Endothelial cell of umbilical vein (primary cell): ENCODE data around the gene TMEM138. TPM values are rescaled to one million over a fixed set of nuclear protein-coding genes. Genes with fewer than 3 reads are reported as not detected.

Source experiments
- BruUV-seq: library from RNA; stranded (reverse); fragments of 400-500 nt; replicated peaks from 2 replicates; lab custom pipeline; 2021; lab: Mats Ljungman, UMichigan
- CTCF ChIA-PET: fragments of 300-600, 350-600 bp; sonication (Branson Sonifier 250); formaldehyde crosslinking; loops from one replicate; lab custom pipeline; 2021; ENCODE audit warnings: antibody characterized with exemption, inconsistent platforms; lab: Charles Lee
- POLR2A ChIA-PET: fragments of 300-600, 350-600 bp; sonication (Branson Sonifier 250); formaldehyde crosslinking; loops from one replicate; lab custom pipeline; 2021; ENCODE audit warnings: antibody characterized with exemption, inconsistent platforms; lab: Charles Lee
- DNase-seq: peaks from one replicate; pipeline ENCODE4 v3.0.0-alpha.2; 2011; ENCODE audit warnings: low read depth, low spot score
- FAIRE-seq: peaks from 2 replicates; lab custom pipeline; 2011; peaks lifted over from hg19 to GRCh38; lab: Jason Lieb, UNC
- H2AFZ ChIP-seq: 2 replicates; pipeline ENCODE4 v1.6.0; 2012; ENCODE audit warnings: low read depth, low read length, control low read depth, inconsistent platforms
- H3K27ac ChIP-seq: 2 replicates; pipeline ENCODE4 v1.5.1; 2011; ENCODE audit warnings: low read depth, mild to moderate bottlenecking, control low read depth, low read length, moderate library complexity; ENCODE audit not compliant: insufficient read depth
- H3K27me3 ChIP-seq, 2 experiments: 2 replicates each; pipeline versions ENCODE4 v1.6.0 to v1.6.1; 2011; ENCODE audit warnings: low read length in 2 of 2, mixed read lengths in 1 of 2; ENCODE audit not compliant: control insufficient read depth in 2 of 2, insufficient read depth in 2 of 2
- H3K36me3 ChIP-seq, 2 experiments: 2 replicates in 1 of 2; 3 replicates in 1 of 2; pipeline ENCODE4 v1.5.1; 2011; ENCODE audit warnings: low read length in 2 of 2, mild to moderate bottlenecking in 1 of 2, moderate library complexity in 1 of 2; ENCODE audit not compliant: control insufficient read depth in 2 of 2, insufficient read depth in 2 of 2; ENCODE audit errors: extremely low read depth in 1 of 2
- H3K4me1 ChIP-seq: 3 replicates; pipeline ENCODE4 v1.5.1; 2011; ENCODE audit warnings: mild to moderate bottlenecking, low read length; ENCODE audit not compliant: control insufficient read depth, insufficient read depth; ENCODE audit errors: extremely low read depth
- H3K4me2 ChIP-seq: 2 replicates; pipeline ENCODE4 v1.6.1; 2011; ENCODE audit warnings: low read length, control low read depth, mixed read lengths; ENCODE audit not compliant: insufficient read depth
- H3K4me3 ChIP-seq, 3 experiments: fragments of 200-600 bp in 1 of 3; sonication (generic), shearing (Covaris generic) in 1 of 3; replicated peaks in 1 of 3; 2 replicates each; pipeline ENCODE4 v1.5.1; 2011 to 2016; ENCODE audit warnings: control low read depth in 3 of 3, low read length in 3 of 3, mild to moderate bottlenecking in 2 of 3, inconsistent platforms in 1 of 3, low read depth in 1 of 3, moderate library complexity in 1 of 3; ENCODE audit not compliant: insufficient read depth in 1 of 3
- H3K79me2 ChIP-seq: 2 replicates; pipeline ENCODE4 v1.6.0; 2012; ENCODE audit warnings: low read length, inconsistent platforms; ENCODE audit not compliant: control insufficient read depth, insufficient read depth
- H3K9ac ChIP-seq: replicated peaks from 2 replicates; pipeline ENCODE3; 2011; ENCODE audit warnings: low read length, control low read depth; ENCODE audit not compliant: insufficient read depth; ENCODE audit errors: extremely low read depth
- H3K9me1 ChIP-seq: replicated peaks from 3 replicates; pipeline ENCODE4 v1.6.0; 2011; ENCODE audit warnings: mild to moderate bottlenecking, low read length; ENCODE audit not compliant: control insufficient read depth, insufficient read depth; ENCODE audit errors: extremely low read depth
- H3K9me3 ChIP-seq: replicated peaks from 2 replicates; pipeline ENCODE4 v1.5.1; 2012; ENCODE audit warnings: low read length, inconsistent platforms; ENCODE audit not compliant: control insufficient read depth, insufficient read depth
- H4K20me1 ChIP-seq: replicated peaks from 2 replicates; pipeline ENCODE3; 2011; ENCODE audit warnings: mild to moderate bottlenecking, low read length; ENCODE audit not compliant: control insufficient read depth, insufficient read depth; ENCODE audit errors: extremely low read depth
- CTCF ChIP-seq, 2 donors: IDR thresholded peaks; 1 replicate in 1 of 2; 2 replicates in 1 of 2; pipeline ENCODE4 v1.5.1; 2011; ENCODE audit warnings: low read length in 2 of 2, mild to moderate bottlenecking in 2 of 2, moderate library complexity in 2 of 2, control low read depth in 1 of 2, inconsistent platforms in 1 of 2, low read depth in 1 of 2; ENCODE audit not compliant: insufficient read depth in 1 of 2; ENCODE audit errors: extremely low read depth in 1 of 2
- EZH2 ChIP-seq: IDR thresholded peaks from 2 replicates; pipeline ENCODE4 v1.6.1; 2012; ENCODE audit warnings: borderline replicate concordance, low read depth, mild to moderate bottlenecking, moderate library complexity, low read length, inconsistent platforms; ENCODE audit not compliant: severe bottlenecking
- FOS ChIP-seq: IDR thresholded peaks from 2 replicates; pipeline ENCODE4 v1.6.1; 2011; ENCODE audit warnings: mild to moderate bottlenecking, low read length, moderate library complexity, borderline replicate concordance; ENCODE audit not compliant: insufficient read depth
- GATA2 ChIP-seq: IDR thresholded peaks from 2 replicates; pipeline ENCODE4 v1.7.0; 2011; ENCODE audit warnings: low read depth, mild to moderate bottlenecking, moderate library complexity, mixed read lengths, low read length; ENCODE audit not compliant: insufficient read length, insufficient read depth
- JUN ChIP-seq: IDR thresholded peaks from 2 replicates; pipeline ENCODE4 v1.6.1; 2011; ENCODE audit warnings: borderline replicate concordance, low read depth; ENCODE audit not compliant: insufficient read length, insufficient read depth
- MYC ChIP-seq: IDR thresholded peaks from one replicate; pipeline ENCODE4 v1.6.1; 2011; ENCODE audit warnings: mild to moderate bottlenecking, low read depth, low read length
- POLR2A ChIP-seq: IDR thresholded peaks from 2 replicates; pipeline ENCODE4 v1.6.1; 2012; ENCODE audit warnings: low read depth, mild to moderate bottlenecking, control low read depth, low read length
- POLR2AphosphoS5 ChIP-seq: IDR thresholded peaks from 2 replicates; pipeline ENCODE4 v1.6.1; 2012; ENCODE audit warnings: low read depth, mild to moderate bottlenecking, control low read depth, low read length, moderate library complexity; ENCODE audit not compliant: insufficient read depth
- dilution Hi-C: fragments of 300-500 bp; cut with MboI; formaldehyde crosslinking; loops from one replicate; pipeline ENCODE4 v1.15.0; 2019; ENCODE audit warnings: low sequenced_read_pairs; ENCODE audit not compliant: extremely low pct_ligation_motif_present
- intact Hi-C: fragments of 100-400 bp; cut with micrococcal nuclease; formaldehyde crosslinking; loops from one replicate; pipeline ENCODE4 v1.10.0; 2022
- polyA plus RNA-seq, 4 experiments: library from polyadenylated mRNA; depleted of rRNA in 3 of 4; stranded (reverse) in 3 of 4; unstranded in 1 of 4; fragments of >200 nt; gene quantifications; 2 replicates each; pipeline versions ENCODE4 v1.2.1 to v1.2.3, GENCODE V29; 2011 to 2012; ENCODE audit warnings: missing spikeins in 1 of 4
- total RNA-seq: library from RNA; stranded (reverse); gene quantifications from 2 replicates; pipeline ENCODE4 v1.2.3, GENCODE V29; 2021
- TF ChIP-seq, protein P1 (sequence below): IDR thresholded peaks from 2 replicates; pipeline ENCODE4 v1.6.1; 2011; ENCODE audit not compliant: insufficient read depth, insufficient read length

The TMEM138 gene
- total and polyA plus RNA-seq, 2 donors (not counting 3 experiments of a cell fraction or from before 2014, with no cell fraction given), result 37.9 to 60.0 TPM

- intact Hi-C loops, result no loop called here
- CTCF ChIA-PET, result interaction anchor here (0.6 kb wide), 1 partner anchor 83 kb away, joined by 3 read pairs; no protein-coding TSS in a partner anchor
- TF ChIP-seq FOS, result no peak
- TF ChIP-seq POLR2AphosphoS5, result no peak
- TF ChIP-seq JUN, result no peak
- TF ChIP-seq CTCF (IDR thresholded peaks at IDR 0.05; ENCODE audit: extremely low read depth in 1 of 2, insufficient read depth in 1 of 2, low read depth in 1 of 2, low read length in 2 of 2), result no peak
- TF ChIP-seq EZH2, result no peak
Observed at GRCh38 chr11:61413496-61413895, 51.3 kb downstream of the TMEM138 start.

GRCh38 chr11:61414547-61414946, 52.4 kb downstream of the TMEM138 start:
- peaks cover 17% of the 10 kb centered on the region for H3K79me2 ChIP-seq
- peaks cover 12% of the 10 kb centered on the region for H3K4me1 ChIP-seq
- TF ChIP-seq FOS, result no peak
- no peak for TF ChIP-seq POLR2A
- no peak for TF ChIP-seq EZH2
- TF ChIP-seq MYC, result no peak
- no peak for TF ChIP-seq CTCF (IDR thresholded peaks at IDR 0.05; ENCODE audit: extremely low read depth in 1 of 2, insufficient read depth in 1 of 2, low read depth in 1 of 2, low read length in 2 of 2)
- TF ChIP-seq JUN, result no peak
- no peak for TF ChIP-seq POLR2AphosphoS5
- no peak for TF ChIP-seq GATA2
- TF ChIP-seq, protein P1, sequence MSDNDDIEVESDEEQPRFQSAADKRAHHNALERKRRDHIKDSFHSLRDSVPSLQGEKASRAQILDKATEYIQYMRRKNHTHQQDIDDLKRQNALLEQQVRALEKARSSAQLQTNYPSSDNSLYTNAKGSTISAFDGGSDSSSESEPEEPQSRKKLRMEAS, result no peak
- no peak for FAIRE-seq
- no peak for DNase-seq
- H3K27ac ChIP-seq, result peak overlapping the region; percentile 8
- H3K4me3 ChIP-seq, result no peak overlapping the region
- peak overlapping the region; percentile 47 for H3K4me2 ChIP-seq
- H3K36me3 ChIP-seq, result peaks cover 46 to 51% of the 10 kb centered on the region in 2 experiments
- no peaks in the 10 kb centered on the region for H4K20me1 ChIP-seq
- H3K9me1 ChIP-seq, result no peaks in the 10 kb centered on the region
- no peak overlapping the region for H3K9ac ChIP-seq
- dilution Hi-C loops (no loop called here), intact Hi-C loops (no loop called here)
- H2AFZ ChIP-seq, result no peak overlapping the region
- CTCF ChIA-PET, result no interaction called here
- POLR2A ChIA-PET, result no interaction called here
- no peaks in the 10 kb centered on the region for H3K27me3 ChIP-seq
- BruUV-seq, result no TSS peak
- no peaks in the 10 kb centered on the region for H3K9me3 ChIP-seq

More at GRCh38 chr11:61413496-61413895, 51.3 kb downstream of the TMEM138 start:
- H3K27me3 ChIP-seq, result no peaks in the 10 kb centered on the region
- DNase-seq, result no peak
- peaks cover 12% of the 10 kb centered on the region for H3K4me1 ChIP-seq
- no peak overlapping the region for H3K4me3 ChIP-seq
- no peak overlapping the region for H3K27ac ChIP-seq
- H3K36me3 ChIP-seq, result peaks cover 47 to 51% of the 10 kb centered on the region in 2 experiments
- H3K79me2 ChIP-seq, result peaks cover 17% of the 10 kb centered on the region
- no peaks in the 10 kb centered on the region for H3K9me3 ChIP-seq
- FAIRE-seq, result no peak
- H3K9ac ChIP-seq, result no peak overlapping the region
- BruUV-seq, result no TSS peak
- no peak overlapping the region for H3K4me2 ChIP-seq
- H4K20me1 ChIP-seq, result no peaks in the 10 kb centered on the region
- no peak overlapping the region for H2AFZ ChIP-seq
- dilution Hi-C loops, result no loop called here
- POLR2A ChIA-PET, result no interaction called here
- H3K9me1 ChIP-seq, result no peaks in the 10 kb centered on the region
